Measurements from ENCODE around the gene NAPB.

- TF ChIP-seq RFX5 (IDR thresholded peaks at IDR 0.05; ENCODE audit: low read depth, low read length) (no peak), ZSCAN29 (IDR thresholded peaks at IDR 0.05) (no peak), CTCF (IDR thresholded peaks at IDR 0.05 in 2 of 3, conservative IDR thresholded peaks at IDR 0.05 in 1 of 3; ENCODE audit: control insufficient read depth in 2 of 3, extremely low read depth in 1 of 3, insufficient read depth in 1 of 3, low read depth in 3 of 3, low read length in 3 of 3) (no peak), MXI1 (IDR thresholded peaks at IDR 0.05; ENCODE audit: low read depth, low read length) (no peak), E2F4 (IDR thresholded peaks at IDR 0.05; ENCODE audit: low read depth, low read length) (no peak), ZNF274 (IDR thresholded peaks at IDR 0.05; ENCODE audit: insufficient read depth, insufficient read length) (no peak), RCOR1 (conservative IDR thresholded peaks at IDR 0.05; ENCODE audit: low read depth, low read length) (no peak), EZH2 (IDR thresholded peaks at IDR 0.05; ENCODE audit: borderline replicate concordance, control insufficient read depth, low read depth, low read length) (no peak), EP300 (IDR thresholded peaks at IDR 0.05; ENCODE audit: borderline replicate concordance in 1 of 2, control insufficient read depth in 1 of 2, low read depth in 2 of 2, low read length in 2 of 2) (no peak), CHD2 (IDR thresholded peaks at IDR 0.05; ENCODE audit: borderline replicate concordance, low read depth, low read length) (no peak), GABPA (IDR thresholded peaks at IDR 0.05; ENCODE audit: low read depth) (no peak), PRDM15 (CRISPR knock-in tag; IDR thresholded peaks at IDR 0.05) (no peak)
Observed at GRCh38 chr20:23419657-23419994, 1.7 kb downstream of the NAPB start.

All from GM12878 (cell line).